ENCODE results near the gene PIGU.

PIGU gene

GRCh38 chr20:34542439-34542838, 134.5 kb downstream of the PIGU start:
- no peak for DNase-seq (ENCODE audit: low read depth)
- H3K4me3 ChIP-seq (ENCODE audit: low read depth, low read length): no peak overlapping the region

DNA sequence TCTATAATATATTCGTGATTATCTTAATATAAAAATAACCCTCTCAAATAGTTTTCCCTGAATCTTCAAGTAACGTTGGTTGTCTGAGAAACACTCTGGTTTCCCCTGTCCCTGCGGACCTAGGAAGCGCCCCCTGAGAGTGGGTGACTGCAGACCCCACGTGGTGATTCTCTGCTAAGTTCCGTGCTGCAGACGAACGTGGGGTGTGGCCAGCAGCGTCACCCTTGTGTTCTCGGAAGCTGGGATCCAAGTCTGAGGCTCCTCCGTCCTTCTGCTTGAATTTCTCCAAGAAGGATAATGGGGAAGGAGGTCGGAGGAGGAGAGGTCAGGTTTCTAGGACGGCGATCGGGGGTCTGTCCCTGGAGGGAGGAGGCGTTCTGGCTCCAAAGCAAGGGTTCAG, 135.0 kb downstream of the PIGU start:
- DNase-seq (ENCODE audit: low read depth): no peak
- no peak overlapping the region for H3K4me3 ChIP-seq (ENCODE audit: low read depth, low read length)

- no peak for DNase-seq (ENCODE audit: low read depth)
Measured at GRCh38 chr20:34541264-34541901, 135.5 kb downstream of the PIGU start.

GRCh38 chr20:34540596-34541263, 136.2 kb downstream of the PIGU start:
- DNase-seq (ENCODE audit: low read depth): no peak

More at GRCh38 chr20:34541264-34541901, 135.5 kb downstream of the PIGU start:
- no peak overlapping the region for H3K4me3 ChIP-seq (ENCODE audit: low read depth, low read length)

GRCh38 chr20:34539756-34540155, 137.1 kb downstream of the PIGU start:
- H3K4me3 ChIP-seq (ENCODE audit: low read depth, low read length): no peak overlapping the region
- no peak for DNase-seq (ENCODE audit: low read depth)

More at GRCh38 chr20:34540596-34541263, 136.2 kb downstream of the PIGU start:
- H3K4me3 ChIP-seq (ENCODE audit: low read depth, low read length): no peak overlapping the region

DNA sequence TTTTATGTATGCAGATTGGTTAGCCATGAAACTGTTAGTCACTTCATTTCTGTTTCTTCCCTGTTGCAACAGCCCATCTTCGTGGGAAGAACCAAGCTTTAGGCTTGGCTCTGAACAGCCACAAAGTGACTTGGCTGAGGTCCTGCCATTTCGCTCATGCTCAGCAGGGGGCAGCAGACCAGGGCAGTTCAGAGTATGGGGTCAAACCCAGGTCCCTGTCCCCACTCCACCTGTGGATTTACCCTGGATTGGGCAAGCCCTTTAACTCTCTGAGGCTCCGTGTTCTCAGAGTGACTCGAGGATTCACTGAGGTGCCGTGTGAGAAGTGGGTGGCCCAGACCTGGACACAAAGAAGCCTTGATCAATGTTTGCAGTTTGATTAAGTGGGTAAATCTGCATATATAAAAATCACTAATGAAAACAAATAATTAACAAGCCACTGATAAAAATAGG, 138.2 kb downstream of the PIGU start:
- DNase-seq (ENCODE audit: low read depth): no peak
- H3K4me3 ChIP-seq (ENCODE audit: low read depth, low read length): no peak overlapping the region

DNA sequence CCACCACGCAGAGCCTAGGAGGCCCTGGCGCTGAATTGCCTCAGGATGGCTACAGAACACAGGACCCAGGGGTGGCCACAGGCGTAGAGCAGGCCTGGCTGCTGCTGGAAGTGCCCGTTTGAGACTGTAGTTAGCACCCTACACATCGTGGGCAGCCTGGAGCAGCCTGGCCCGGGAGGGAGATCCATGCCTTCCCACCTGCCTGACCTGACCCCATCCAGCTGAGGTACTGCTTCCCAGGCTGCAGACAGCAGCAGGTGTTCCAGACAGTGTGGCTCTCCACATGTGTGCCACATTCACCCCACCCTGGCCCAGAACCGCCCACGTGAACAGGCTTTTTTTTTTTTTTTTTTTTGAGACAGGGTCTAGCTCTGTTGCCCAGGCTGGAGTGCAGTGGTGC, 139.2 kb downstream of the PIGU start:
- DNase-seq (ENCODE audit: low read depth): no peak
- H3K4me3 ChIP-seq (ENCODE audit: low read depth, low read length): no peak overlapping the region

- DNase-seq (ENCODE audit: low read depth): no peak
- no peak overlapping the region for H3K4me3 ChIP-seq (ENCODE audit: low read depth, low read length)
Measured at GRCh38 chr20:34536798-34537394, 140.0 kb downstream of the PIGU start.

DNA sequence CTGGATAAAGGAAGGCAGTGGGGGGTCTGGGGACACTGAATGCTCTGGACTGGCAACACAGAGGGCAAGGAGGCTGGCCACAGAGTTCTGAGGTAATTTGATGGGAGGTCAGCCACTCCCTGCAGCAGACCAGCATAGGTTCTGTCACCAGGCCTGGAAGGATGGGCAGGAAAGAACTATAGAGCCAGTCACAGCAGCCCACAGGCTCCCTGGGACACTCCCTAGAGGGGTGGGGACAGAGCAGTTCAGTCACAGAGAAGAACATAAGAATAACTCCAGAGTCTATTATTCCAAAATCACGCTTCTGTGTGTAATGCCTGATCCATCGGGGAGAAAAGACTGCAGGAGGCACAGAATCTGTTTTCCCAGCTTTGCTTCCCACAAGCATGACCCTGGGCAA, 141.0 kb downstream of the PIGU start:
- DNase-seq (ENCODE audit: low read depth): no peak
- H3K4me3 ChIP-seq (ENCODE audit: low read depth, low read length): no peak overlapping the region

GRCh38 chr20:34535301-34535840, 141.5 kb downstream of the PIGU start:
- no peak for DNase-seq (ENCODE audit: low read depth)
- no peak overlapping the region for H3K4me3 ChIP-seq (ENCODE audit: low read depth, low read length)

- no peak for DNase-seq (ENCODE audit: low read depth)
- no peak overlapping the region for H3K4me3 ChIP-seq (ENCODE audit: low read depth, low read length)
Measured at GRCh38 chr20:34534391-34535165, 142.3 kb downstream of the PIGU start.

GRCh38 chr20:34532756-34533155, 144.1 kb downstream of the PIGU start:
- no peak for DNase-seq (ENCODE audit: low read depth)
- no peak overlapping the region for H3K4me3 ChIP-seq (ENCODE audit: low read depth, low read length)

DNA sequence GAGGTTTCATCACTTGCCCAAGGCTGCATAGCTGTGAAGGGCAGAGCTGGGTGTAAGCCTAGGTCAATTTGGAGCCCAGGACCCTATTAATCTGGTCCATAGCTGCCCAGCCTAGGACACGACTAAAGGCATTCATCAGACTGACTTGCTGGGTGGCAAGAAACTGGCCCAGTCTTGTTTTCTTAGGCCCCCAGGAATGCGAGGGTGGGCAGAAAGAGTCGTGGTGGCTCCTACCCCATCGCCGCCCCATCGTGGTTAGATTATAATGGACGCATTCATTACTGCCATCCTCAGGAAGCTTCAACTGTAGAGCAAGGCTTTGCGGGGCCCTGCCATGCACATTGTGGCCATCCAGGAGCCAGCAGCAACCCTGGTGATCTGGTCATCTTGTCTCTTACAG, 144.6 kb downstream of the PIGU start:
- DNase-seq (ENCODE audit: low read depth): no peak
- no peak overlapping the region for H3K4me3 ChIP-seq (ENCODE audit: low read depth, low read length)

- DNase-seq (ENCODE audit: low read depth): no peak
- H3K4me3 ChIP-seq (ENCODE audit: low read depth, low read length): no peak overlapping the region
Measured at GRCh38 chr20:34531608-34532265, 145.2 kb downstream of the PIGU start.

DNA sequence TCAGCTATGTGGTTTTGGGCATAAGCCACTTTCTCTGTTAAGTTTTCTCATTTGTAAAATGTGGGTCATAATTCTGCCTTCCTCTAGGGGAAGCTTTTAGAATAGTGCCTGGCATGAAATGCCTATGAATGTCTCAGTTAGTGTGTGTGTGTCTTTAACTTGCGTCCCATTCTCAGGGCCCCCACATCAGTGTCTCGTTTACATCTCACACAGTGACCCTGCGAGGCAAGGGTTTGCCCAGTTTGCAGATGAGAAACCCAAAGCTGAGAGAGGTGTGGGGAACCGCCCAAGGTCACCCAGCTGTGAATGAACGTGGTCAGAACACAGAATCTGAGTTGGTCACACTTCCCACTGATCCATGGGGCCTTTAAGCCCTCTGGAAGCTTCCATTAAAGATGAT, 146.6 kb downstream of the PIGU start:
- no peak for DNase-seq (ENCODE audit: low read depth)
- H3K4me3 ChIP-seq (ENCODE audit: low read depth, low read length): no peak overlapping the region

- no peak overlapping the region for H3K4me3 ChIP-seq (ENCODE audit: low read depth, low read length)
- no peak for DNase-seq (ENCODE audit: low read depth)
Measured at GRCh38 chr20:34529742-34530141, 147.2 kb downstream of the PIGU start.

DNA sequence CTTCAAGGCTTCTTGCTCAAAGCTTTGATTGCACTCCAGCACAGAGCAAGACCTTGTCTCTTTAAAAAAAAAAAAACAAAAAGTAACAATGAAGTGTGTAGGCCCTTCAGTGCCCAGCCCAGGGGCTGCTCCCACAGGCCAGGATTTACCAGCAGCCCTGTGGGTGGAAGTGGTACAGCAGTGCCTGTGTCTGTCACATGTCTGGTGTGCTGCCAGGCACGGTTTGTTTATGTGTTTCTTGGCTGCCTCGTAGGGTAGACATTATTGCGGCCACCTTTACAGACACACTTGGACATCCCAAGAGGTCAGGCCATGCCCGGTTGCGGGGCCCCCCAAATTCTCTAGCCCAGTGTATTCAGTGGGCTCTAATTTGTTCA, 148.0 kb downstream of the PIGU start:
- DNase-seq (ENCODE audit: low read depth): no peak
- H3K4me3 ChIP-seq (ENCODE audit: low read depth, low read length): no peak overlapping the region

DNA sequence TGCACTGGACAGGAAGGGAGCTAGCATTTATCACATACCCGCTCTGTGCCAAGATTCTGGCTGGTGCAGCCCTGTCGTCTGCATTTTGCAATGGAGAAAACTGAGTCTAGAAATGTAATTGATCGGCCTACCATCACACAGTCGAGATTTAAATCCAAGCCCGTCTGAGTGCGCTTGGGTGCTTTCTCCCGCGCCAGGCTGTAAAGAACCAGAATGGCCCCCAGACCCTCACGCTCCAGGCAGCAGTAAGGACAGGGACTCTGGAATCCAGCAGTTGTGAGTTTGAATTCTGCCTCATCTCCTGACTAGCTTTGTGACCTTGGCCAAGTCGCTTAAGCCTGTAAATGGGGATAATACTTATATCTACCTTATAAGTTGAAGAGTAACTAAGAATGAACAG, 149.9 kb downstream of the PIGU start:
- no peak for DNase-seq (ENCODE audit: low read depth)
- no peak overlapping the region for H3K4me3 ChIP-seq (ENCODE audit: low read depth, low read length)

DNA sequence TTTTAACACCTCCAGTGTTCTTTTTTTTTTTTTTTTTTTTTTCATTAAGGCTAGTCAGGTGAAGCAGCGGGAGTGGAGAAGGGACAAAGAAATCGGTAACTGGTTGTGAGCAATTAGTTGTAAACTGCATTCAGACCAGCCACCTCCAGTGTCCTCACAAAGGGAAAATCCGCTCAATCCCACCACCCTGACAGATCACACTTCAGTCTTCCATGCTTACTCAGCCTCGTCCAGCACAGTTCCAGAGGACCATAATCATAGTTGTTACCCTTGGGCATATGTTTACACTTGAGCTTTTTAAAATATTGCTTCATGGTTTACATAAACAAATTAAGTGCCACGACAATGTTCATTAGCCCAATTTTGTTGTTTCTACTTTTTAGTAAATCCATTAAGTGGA, 150.4 kb downstream of the PIGU start:
- DNase-seq (ENCODE audit: low read depth): no peak
- no peak overlapping the region for H3K4me3 ChIP-seq (ENCODE audit: low read depth, low read length)

Data from skeletal muscle cell (primary cell).